ENCODE data around the gene AP3B1. TPM values are rescaled to one million over a fixed set of nuclear protein-coding genes. Genes with fewer than 3 reads are reported as not detected.

The AP3B1 gene
- total RNA-seq: 50.5 and 56.2 TPM in 2 replicates
- 58.7 and 66.9 TPM in 2 replicates for polyA plus RNA-seq
- polyA plus RNA-seq (2012): 44.8 and 48.6 TPM in 2 replicates
- 25.2 and 29.5 TPM in 2 replicates for polyA minus RNA-seq (ENCODE audit: low replicate concordance)

GRCh38 chr5:78294248-78295034 is at the start of gene AP3B1:
TSS of gene AP3B1 (minus strand) at chr5:78294698. CDS start at chr5:78294579, 119 bp downstream.
- Histone ChIP-seq H3K9ac (ENCODE audit: insufficient read depth, low read length) (peak within 1 kb of the TSS; percentile 90), H3K27me3 (ENCODE audit: control insufficient read depth, insufficient read depth, low read length) (no peaks in the 10 kb centered on the region), H3K36me3 (ENCODE audit: control insufficient read depth, insufficient read depth, low read length) (no peaks in the 10 kb centered on the region), H3K4me2 (ENCODE audit: extremely low read depth, insufficient read depth, low read length) (peak within 1 kb of the TSS; percentile 87), H3K27ac (ENCODE audit: insufficient read depth, low read length) (peak within 1 kb of the TSS; percentile 94), H3K79me2 (ENCODE audit: control insufficient read depth, insufficient read depth, low read length) (peaks cover 45% of the 10 kb centered on the region), H4K20me1 (ENCODE audit: control insufficient read depth, extremely low read depth, insufficient read depth, low read length) (no peaks in the 10 kb centered on the region), H3K4me1 (ENCODE audit: control insufficient read depth, extremely low read depth, insufficient read depth, low read length) (no peaks in the 10 kb centered on the region), H3K9me3 (ENCODE audit: control insufficient read depth, insufficient read depth, low read depth, low read length) (no peaks in the 10 kb centered on the region), H3K4me3 (replicated peaks in 1 of 4; ENCODE audit: control extremely low read depth in 1 of 4, insufficient read depth in 1 of 4, low read depth in 3 of 4, low read length in 4 of 4) (peak within 1 kb of the TSS; percentile 74 to 92 (median 86)), H2AFZ (ENCODE audit: low read length) (peak within 1 kb of the TSS; percentile 93)
- TF ChIP-seq CTCF (conservative IDR thresholded peaks at IDR 0.05 in 1 of 2, IDR thresholded peaks at IDR 0.05 in 1 of 2; ENCODE audit: low read depth in 1 of 2, low read length in 2 of 2): no peak
- TF ChIP-seq EZH2 (IDR thresholded peaks at IDR 0.05; ENCODE audit: low read length, missing control alignments): no peak
- peak; percentile 97 to 99 for DNase-seq (ENCODE audit: low read depth in 2 of 2)

GRCh38 chr5:78341440-78341839 is 46.9 kb upstream of the AP3B1 start:
- no peak overlapping the region for H3K4me3 ChIP-seq (replicated peaks in 1 of 4; ENCODE audit: control extremely low read depth in 1 of 4, insufficient read depth in 1 of 4, low read depth in 3 of 4, low read length in 4 of 4)
- no peaks in the 10 kb centered on the region for H3K27me3 ChIP-seq (ENCODE audit: control insufficient read depth, insufficient read depth, low read length)
- no peaks in the 10 kb centered on the region for H3K79me2 ChIP-seq (ENCODE audit: control insufficient read depth, insufficient read depth, low read length)
- H3K4me2 ChIP-seq (ENCODE audit: extremely low read depth, insufficient read depth, low read length): no peak overlapping the region
- H3K9me3 ChIP-seq (ENCODE audit: control insufficient read depth, insufficient read depth, low read depth, low read length): no peaks in the 10 kb centered on the region
- H2AFZ ChIP-seq (ENCODE audit: low read length): no peak overlapping the region
- TF ChIP-seq CTCF (conservative IDR thresholded peaks at IDR 0.05 in 1 of 2, IDR thresholded peaks at IDR 0.05 in 1 of 2; ENCODE audit: low read depth in 1 of 2, low read length in 2 of 2): no peak
- TF ChIP-seq EZH2 (IDR thresholded peaks at IDR 0.05; ENCODE audit: low read length, missing control alignments): no peak
- no peak overlapping the region for H3K9ac ChIP-seq (ENCODE audit: insufficient read depth, low read length)
- H4K20me1 ChIP-seq (ENCODE audit: control insufficient read depth, extremely low read depth, insufficient read depth, low read length): no peaks in the 10 kb centered on the region
- no peak for DNase-seq (ENCODE audit: low read depth in 2 of 2)
- no peak overlapping the region for H3K27ac ChIP-seq (ENCODE audit: insufficient read depth, low read length)
- no peaks in the 10 kb centered on the region for H3K4me1 ChIP-seq (ENCODE audit: control insufficient read depth, extremely low read depth, insufficient read depth, low read length)
- no peaks in the 10 kb centered on the region for H3K36me3 ChIP-seq (ENCODE audit: control insufficient read depth, insufficient read depth, low read length)

- H3K9me3 ChIP-seq (ENCODE audit: control insufficient read depth, insufficient read depth, low read depth, low read length): no peaks in the 10 kb centered on the region
- H4K20me1 ChIP-seq (ENCODE audit: control insufficient read depth, extremely low read depth, insufficient read depth, low read length): no peaks in the 10 kb centered on the region
- no peak overlapping the region for H2AFZ ChIP-seq (ENCODE audit: low read length)
- H3K27me3 ChIP-seq (ENCODE audit: control insufficient read depth, insufficient read depth, low read length): no peaks in the 10 kb centered on the region
- H3K9ac ChIP-seq (ENCODE audit: insufficient read depth, low read length): no peak overlapping the region
- H3K79me2 ChIP-seq (ENCODE audit: control insufficient read depth, insufficient read depth, low read length): no peaks in the 10 kb centered on the region
- H3K4me2 ChIP-seq (ENCODE audit: extremely low read depth, insufficient read depth, low read length): no peak overlapping the region
- H3K27ac ChIP-seq (ENCODE audit: insufficient read depth, low read length): no peak overlapping the region
- no peaks in the 10 kb centered on the region for H3K4me1 ChIP-seq (ENCODE audit: control insufficient read depth, extremely low read depth, insufficient read depth, low read length)
- H3K4me3 ChIP-seq (replicated peaks in 1 of 4; ENCODE audit: control extremely low read depth in 1 of 4, insufficient read depth in 1 of 4, low read depth in 3 of 4, low read length in 4 of 4): no peak overlapping the region
- no peaks in the 10 kb centered on the region for H3K36me3 ChIP-seq (ENCODE audit: control insufficient read depth, insufficient read depth, low read length)
- DNase-seq (ENCODE audit: low read depth in 2 of 2): no peak
- TF ChIP-seq CTCF (conservative IDR thresholded peaks at IDR 0.05 in 1 of 2, IDR thresholded peaks at IDR 0.05 in 1 of 2; ENCODE audit: low read depth in 1 of 2, low read length in 2 of 2) (no peak), EZH2 (IDR thresholded peaks at IDR 0.05; ENCODE audit: low read length, missing control alignments) (no peak)
Measured at GRCh38 chr5:78339617-78340436, 45.3 kb upstream of the AP3B1 start.

Measured in fibroblast of lung (primary cell).